Testis (tissue), 2 donors: Measurements from ENCODE around the gene INHBA.

Experiments
- CTCF ChIP-seq, 3 experiments: fragments of 450-650 bp in 2 of 3; fragments of 200-600 bp in 1 of 3; sonication (generic) in 1 of 3; IDR thresholded peaks; one replicate each; pipeline ENCODE4 v1.5.1; 2016 to 2019; ENCODE audit warnings: antibody characterized with exemption in 3 of 3, mild to moderate bottlenecking in 2 of 3, moderate library complexity in 1 of 3
- POLR2A ChIP-seq: fragments of 450-650 bp; IDR thresholded peaks from one replicate; pipeline ENCODE4 v1.6.1; 2017; ENCODE audit warnings: antibody characterized with exemption, mild to moderate bottlenecking, moderate library complexity

- TF ChIP-seq CTCF (IDR thresholded peaks at IDR 0.05), result peak in 1 of 3 experiments; percentile 38
- TF ChIP-seq POLR2A, result no peak
Observed at GRCh38 chr7:41731493-41732435, 28.9 kb upstream of the INHBA start.
